OCI-M1 (cell line): ENCODE measurements around the gene SNRK.
"Not testable (repeated sequence)": the region's sequence is repeated elsewhere in the genome, so short reads cannot be mapped to it uniquely, and the experiment has no call there.

ENCODE experiments used
- DNase-seq: peaks from one replicate; lab custom pipeline; 2025; lab: John Stamatoyannopoulos, UW

Gene SNRK

DNA sequence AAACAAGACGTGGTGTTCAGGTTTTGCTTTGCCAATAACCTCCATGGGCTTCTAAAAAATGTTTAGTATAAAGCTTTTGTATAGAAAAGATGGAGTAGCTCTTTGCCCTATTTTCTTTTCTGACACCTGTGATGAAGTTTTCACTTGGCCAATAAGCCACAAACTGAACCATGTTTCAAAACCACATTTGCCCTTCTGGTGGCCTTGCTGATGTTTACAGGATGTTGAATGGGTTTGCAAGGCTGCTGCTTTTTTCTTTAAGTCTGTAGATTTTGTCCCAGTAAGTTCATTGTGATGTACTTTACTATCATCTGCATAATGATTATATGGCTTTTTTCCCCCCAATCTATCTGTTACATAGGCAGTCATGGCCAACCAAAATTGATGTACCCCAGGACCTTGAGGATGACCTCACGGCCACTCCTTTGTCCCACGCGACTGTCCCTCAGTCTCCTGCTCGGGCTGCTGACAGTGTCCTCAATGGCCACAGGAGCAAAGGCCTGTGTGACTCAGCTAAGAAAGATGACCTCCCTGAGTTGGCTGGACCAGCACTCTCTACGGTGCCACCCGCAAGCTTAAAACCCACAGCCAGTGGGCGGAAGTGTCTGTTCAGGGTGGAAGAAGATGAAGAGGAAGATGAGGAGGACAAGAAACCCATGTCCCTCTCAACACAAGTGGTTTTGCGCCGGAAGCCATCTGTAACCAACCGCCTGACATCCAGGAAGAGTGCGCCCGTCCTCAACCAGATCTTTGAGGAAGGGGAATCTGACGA, 60.8 kb downstream of the SNRK start:
- DNase-seq: no peak

- no peak for DNase-seq
Measured at GRCh38 chr3:43347774-43348173, 61.4 kb downstream of the SNRK start.

- no peak for DNase-seq
Measured at GRCh38 chr3:43348350-43348749, 62.0 kb downstream of the SNRK start.

DNA sequence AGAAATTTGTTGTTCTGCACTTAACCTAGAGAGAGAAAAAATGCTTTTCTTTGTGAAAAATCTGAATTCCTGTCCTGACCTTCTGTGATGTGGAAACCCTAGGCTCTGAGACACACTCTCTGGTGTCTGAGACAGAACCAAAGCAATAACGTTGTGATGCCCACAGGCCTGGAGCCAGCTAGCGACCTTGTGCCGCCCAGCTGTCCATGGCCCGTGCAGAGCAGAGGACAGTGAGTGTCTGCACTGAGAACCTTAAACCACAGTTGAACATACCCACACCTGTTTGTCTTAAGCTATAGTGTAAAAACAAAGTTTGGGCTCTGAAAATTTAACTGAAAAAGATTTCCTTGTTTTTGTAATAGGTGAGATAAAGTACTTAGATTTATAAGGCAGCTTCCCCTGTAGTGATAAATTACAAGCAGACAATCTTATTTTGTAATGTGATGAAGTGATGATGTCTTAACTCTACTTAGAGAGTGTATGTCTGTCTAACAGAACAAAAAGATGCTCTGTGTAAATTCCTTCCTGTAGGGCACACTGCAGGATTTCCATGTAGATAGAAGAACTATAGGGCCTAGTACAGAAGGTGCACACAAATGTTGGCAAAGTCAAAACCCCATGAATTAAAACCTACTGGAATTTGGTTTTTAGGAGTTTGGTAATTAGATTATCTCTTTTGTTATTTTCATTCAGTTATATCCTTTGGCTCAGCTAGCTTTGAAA, 62.7 kb downstream of the SNRK start:
- peak; percentile 18 for DNase-seq

DNA sequence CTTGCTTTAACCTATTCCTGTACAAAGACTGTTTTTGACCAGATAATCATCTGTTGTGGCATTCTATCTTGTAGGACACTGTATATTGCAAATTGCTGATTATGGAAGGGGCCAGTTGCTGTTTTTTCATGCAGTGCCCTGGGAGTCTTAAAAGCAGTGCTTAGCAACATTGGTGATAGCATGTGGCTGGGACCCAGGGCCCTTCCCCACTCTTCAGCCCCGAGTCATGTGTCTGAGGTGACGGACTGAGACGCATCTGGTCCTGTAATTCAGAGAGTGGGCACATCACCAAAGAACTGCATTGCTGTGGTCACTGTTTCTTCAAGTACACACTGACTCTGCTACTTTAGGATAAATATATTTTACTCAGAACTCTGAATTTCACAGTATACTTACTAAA, 63.4 kb downstream of the SNRK start:
- peak; percentile 69 for DNase-seq

GRCh38 chr3:43353393-43353792, 67.1 kb downstream of the SNRK start:
- DNase-seq: no peak

DNA sequence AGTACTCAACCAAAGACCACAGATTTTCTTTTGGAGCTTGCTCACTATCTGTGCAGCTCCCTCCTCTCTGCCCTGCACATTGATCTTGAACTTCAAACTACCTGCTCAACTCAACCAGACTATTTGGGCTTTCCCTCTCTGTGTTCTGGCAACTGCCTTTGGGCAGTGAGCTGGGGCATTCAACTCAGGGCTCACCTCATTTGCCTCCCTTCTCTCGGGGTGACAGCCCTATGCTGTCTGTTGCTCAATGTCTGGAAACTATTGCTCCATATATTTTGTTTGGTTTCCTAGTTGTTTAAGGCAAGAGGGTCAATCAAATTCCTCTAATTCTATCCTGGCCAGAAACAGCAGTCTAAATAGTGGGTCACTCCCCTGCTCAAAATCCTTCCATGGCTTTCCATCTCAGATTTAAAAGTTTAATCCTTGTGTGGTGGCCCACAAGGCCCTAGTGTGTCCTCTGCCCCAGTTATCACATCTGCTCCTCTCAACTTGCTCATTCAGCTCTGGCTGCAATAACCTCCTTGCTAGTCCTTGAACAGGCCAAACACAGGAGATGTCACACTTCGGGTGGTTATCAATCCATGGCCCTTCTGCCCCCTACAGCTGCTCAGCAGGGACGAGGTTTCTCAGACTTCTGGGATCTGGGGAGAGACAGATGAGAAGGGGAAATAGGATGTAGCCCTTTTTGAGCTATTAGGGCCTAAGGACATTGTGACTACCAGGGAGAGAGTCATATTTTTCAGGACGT, 67.8 kb downstream of the SNRK start:
- DNase-seq: no peak

DNA sequence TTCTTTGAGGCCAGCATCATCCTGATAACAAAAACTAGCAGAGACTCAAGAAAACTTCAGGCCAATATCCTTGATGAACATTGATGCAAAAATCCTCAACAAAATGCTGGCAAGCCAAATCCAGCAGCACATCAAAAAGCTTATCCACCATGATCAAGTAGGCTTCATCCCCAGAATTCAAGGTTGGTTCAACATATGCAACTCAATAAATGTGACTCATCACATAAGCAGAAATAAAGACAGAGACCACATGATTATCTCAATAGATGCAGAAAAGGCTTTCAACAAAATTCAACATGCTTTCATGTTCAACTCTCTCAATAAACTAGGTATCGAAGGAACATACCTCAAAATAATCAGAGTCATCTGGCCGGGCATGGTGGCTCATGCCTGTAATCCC, 69.7 kb downstream of the SNRK start:
- not testable (repeated sequence) for DNase-seq

- DNase-seq: no peak
Measured at GRCh38 chr3:43361077-43361476, 74.7 kb downstream of the SNRK start.

GRCh38 chr3:43362183-43362582, 75.8 kb downstream of the SNRK start:
- DNase-seq: no peak

DNA sequence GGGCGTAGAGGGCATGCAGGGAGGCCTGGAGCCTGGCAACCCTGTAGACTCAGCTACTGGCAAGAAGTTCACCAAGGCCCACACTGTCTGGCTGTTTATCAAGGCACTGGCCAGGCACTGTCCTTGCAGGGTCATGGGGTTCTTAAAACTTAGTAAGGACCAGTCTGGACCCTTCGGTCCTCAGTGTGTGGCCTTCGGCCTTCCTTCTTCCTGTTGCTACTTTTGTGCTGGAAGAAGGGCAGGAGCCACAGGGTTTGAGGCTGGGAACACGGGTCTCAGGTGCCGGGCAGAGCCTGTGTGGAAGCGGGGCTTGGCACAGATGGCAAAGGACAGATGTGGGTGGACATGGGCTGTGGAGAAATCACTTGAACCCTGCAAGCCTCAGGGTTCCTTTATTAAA, 76.6 kb downstream of the SNRK start:
- no peak for DNase-seq

DNA sequence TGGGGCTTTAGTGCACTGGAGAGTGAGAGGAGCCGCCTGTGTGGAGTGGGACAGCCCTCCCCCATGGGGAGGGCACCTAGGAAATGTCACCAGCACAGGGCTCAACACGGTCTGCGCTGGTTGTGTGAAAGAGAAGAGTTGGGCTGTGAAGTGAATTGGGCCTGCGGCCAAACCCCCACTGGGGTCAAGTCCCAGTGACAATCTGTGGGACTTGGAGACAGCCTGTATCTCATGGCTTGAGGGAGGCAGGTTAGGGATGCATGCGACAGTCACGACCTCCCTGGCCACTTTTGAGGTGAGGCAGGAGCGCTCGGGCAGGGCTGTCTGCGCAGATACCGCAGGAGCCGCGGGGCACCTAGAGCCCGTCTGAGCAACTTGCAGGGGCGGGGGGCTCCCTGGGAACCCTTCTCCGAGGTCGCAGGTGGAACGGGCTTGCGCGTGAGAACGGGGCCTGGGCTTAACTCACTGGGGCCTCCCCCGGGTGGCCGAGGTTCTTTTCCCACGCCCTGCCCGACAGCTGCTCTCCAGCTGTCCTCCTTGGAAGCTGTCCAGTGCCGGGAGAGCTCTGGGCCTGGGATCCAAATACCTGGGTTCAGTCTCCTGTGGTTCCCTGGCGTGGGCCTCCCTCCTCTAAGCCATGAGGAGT, 77.4 kb downstream of the SNRK start:
- no peak for DNase-seq

GRCh38 chr3:43364494-43364893, 78.2 kb downstream of the SNRK start:
- no peak for DNase-seq

DNA sequence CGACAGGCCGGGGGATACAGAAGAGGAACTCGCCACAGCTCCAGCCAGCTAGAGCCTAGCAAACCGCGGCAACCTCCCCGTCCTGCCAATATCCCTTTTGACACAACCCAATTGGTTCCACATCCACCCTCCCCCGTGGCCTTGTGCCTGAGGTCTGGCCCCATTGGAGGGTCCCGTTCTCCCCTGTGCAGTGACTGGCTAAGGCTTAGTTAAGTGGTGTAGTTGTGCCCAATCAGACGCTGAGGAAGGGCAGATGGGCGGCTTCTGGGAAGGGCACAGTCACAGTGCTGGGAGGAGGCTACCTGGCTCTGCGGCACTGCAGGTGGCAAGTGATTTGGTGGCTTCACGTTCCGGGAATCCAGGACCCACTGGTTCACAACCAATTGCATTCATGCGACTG, 78.6 kb downstream of the SNRK start:
- no peak for DNase-seq

DNA sequence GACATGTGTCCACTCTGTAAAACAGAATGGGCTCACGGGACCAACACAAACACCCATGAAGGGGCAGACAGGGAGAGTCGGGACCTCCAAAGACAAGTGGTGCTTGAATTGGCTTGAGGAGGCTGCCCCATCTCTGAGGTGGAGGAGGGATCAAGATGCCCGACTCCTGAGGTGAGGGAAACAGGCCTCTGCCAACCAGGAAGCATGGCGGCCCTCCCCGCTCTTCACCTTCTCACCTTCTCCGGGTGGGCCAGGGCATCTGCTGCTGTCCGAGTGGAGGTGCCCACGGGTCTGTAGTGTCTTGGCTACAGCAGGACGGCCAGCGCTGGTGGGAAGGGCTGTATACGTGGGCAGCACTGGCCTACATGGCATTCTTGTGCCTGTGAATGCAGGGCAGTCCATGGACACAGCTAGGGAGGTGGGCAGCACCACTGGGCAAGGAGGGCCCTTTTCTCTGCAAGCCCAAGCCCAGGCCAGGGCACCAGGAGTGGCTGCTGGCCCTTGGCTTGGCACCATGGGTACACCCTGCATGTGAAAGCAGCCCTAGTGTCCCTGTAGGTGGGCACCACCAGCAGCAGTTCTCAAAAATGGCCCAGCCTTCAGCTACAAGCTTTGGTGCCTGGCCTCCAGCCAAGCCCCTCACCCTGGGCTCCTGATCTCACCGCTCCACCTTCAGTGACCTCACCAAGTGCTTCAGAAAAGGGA, 79.4 kb downstream of the SNRK start:
- no peak for DNase-seq

GRCh38 chr3:43366481-43366880, 80.1 kb downstream of the SNRK start:
- DNase-seq: no peak

DNA sequence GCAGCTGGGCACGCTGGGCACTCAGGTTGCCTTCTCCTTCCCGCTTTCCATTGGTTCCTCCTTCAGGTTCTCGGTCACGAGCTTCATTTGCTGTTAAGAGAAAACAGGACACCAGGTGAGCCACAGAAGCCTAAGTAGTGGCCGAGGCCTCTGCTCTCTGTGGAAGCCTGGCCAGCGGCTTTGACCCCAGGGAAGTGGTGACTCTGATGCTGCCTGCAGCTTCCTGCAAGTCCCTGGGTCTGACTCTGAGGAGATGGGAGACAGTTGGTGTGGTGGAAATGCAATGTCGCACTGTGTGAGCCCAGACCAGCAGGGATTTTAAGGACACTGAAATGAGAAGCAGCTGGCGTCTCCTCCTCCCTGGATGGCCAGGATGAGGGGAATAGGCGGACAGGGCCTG, 80.5 kb downstream of the SNRK start:
- no peak for DNase-seq

GRCh38 chr3:43369404-43370292, 83.3 kb downstream of the SNRK start:
- DNase-seq: peak; percentile 51

GRCh38 chr3:43370293-43370980, 84.1 kb downstream of the SNRK start:
- no peak for DNase-seq

- no peak for DNase-seq
Measured at GRCh38 chr3:43371494-43371893, 85.2 kb downstream of the SNRK start.
